Measurements from ENCODE around the gene ADSL. TPM values are rescaled to one million over a fixed set of nuclear protein-coding genes. Genes with fewer than 3 reads are reported as not detected.

Gene ADSL
- total RNA-seq, 4 donors from 2014 or later, result 81.0 to 101 (median 87.2) TPM

GRCh38 chr22:40413873-40414272 lies 67.6 kb downstream of the ADSL start:
- no peak overlapping the region for H3K4me3 ChIP-seq
- WGBS, 2 donors (ENCODE audit: low coverage in 1 of 2), result 70 to 72% methylated on average over 8 to 12 of the region's 13 CpGs
- TF ChIP-seq, protein P1, sequence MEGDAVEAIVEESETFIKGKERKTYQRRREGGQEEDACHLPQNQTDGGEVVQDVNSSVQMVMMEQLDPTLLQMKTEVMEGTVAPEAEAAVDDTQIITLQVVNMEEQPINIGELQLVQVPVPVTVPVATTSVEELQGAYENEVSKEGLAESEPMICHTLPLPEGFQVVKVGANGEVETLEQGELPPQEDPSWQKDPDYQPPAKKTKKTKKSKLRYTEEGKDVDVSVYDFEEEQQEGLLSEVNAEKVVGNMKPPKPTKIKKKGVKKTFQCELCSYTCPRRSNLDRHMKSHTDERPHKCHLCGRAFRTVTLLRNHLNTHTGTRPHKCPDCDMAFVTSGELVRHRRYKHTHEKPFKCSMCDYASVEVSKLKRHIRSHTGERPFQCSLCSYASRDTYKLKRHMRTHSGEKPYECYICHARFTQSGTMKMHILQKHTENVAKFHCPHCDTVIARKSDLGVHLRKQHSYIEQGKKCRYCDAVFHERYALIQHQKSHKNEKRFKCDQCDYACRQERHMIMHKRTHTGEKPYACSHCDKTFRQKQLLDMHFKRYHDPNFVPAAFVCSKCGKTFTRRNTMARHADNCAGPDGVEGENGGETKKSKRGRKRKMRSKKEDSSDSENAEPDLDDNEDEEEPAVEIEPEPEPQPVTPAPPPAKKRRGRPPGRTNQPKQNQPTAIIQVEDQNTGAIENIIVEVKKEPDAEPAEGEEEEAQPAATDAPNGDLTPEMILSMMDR (IDR thresholded peaks at IDR 0.05), result no peak
- TF ChIP-seq POLR2AphosphoS5 (IDR thresholded peaks at IDR 0.05), result no peak
- TF ChIP-seq POLR2A (IDR thresholded peaks at IDR 0.05), result no peak
- no peak for TF ChIP-seq EP300 (IDR thresholded peaks at IDR 0.05)
- peak overlapping the region in 2 of 4 donors; percentile 7 to 32 for H3K27ac ChIP-seq
- H3K9me3 ChIP-seq, result no peaks in the 10 kb centered on the region
- no peak for ATAC-seq
- peaks cover 0 to 66% of the 10 kb centered on the region in 2 donors for H3K36me3 ChIP-seq
- peaks cover 0 to 28% (median 5%) of the 10 kb centered on the region in 3 donors for H3K4me1 ChIP-seq
- H3K27me3 ChIP-seq, result no peaks in the 10 kb centered on the region

DNA sequence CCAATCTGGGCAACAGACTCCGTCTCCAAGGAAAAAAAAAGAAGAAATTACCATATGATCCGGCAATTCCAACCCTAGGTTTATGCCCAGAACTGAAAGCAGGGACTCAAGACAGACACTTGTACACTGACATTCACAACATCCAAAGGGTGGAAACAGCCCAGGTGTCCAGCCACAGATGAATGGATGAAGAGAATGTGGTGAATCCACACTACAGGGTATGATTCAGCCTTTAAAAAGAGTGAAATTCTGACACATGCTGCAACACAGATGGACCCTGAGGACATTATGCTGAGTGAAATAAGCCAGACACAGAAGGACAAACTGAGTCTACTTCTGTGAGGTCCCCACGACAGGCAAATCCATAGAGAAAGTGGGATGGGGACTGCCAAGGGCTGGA lies 68.0 kb downstream of the ADSL start:
- peaks cover 0 to 66% of the 10 kb centered on the region in 2 donors for H3K36me3 ChIP-seq
- no peak overlapping the region for H3K4me3 ChIP-seq
- no peak for TF ChIP-seq POLR2AphosphoS5 (IDR thresholded peaks at IDR 0.05)
- no peak for TF ChIP-seq EP300 (IDR thresholded peaks at IDR 0.05)
- TF ChIP-seq, protein P1 (IDR thresholded peaks at IDR 0.05), result no peak
- no peak for TF ChIP-seq POLR2A (IDR thresholded peaks at IDR 0.05)
- peaks cover 0 to 30% (median 5%) of the 10 kb centered on the region in 3 donors for H3K4me1 ChIP-seq
- no peaks in the 10 kb centered on the region for H3K9me3 ChIP-seq
- WGBS, 2 donors (ENCODE audit: low coverage in 1 of 2), result 36 to 50% methylated on average over 1 to 3 of the region's 3 CpGs
- ATAC-seq, result no peak
- no peaks in the 10 kb centered on the region for H3K27me3 ChIP-seq
- peak overlapping the region in 2 of 4 donors; percentile 7 to 32 for H3K27ac ChIP-seq

DNA sequence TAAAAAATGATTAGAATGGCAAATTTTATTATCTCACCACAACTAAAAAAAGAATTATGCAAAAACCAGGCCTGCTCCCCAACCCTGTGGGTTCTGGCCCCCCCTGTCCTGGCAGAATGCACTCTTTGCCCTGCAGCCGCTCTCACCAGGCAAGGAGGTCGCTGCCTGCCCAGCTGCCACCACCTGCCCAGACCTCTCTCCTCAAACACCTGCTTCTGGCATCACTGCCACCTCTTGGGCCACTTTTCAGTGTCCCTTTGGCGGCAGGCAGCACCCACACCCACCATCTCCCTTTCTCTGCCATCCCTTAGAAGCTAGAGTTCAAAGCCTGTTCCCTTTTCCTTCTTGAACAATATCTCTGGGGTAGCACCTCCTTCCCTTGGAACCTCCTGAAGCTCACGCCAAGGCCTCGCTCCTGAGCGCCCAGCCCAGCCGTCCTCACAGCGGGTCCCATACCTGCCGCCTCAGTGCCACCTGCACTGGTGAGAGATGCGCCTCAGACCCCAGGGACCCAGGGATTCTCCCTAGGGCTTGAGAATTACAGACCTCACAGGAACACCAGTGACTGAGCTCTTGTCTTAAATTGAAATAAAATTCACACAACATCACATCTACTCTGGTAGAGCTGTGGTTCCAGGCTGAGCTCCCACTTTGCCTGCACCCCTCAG lies 68.7 kb downstream of the ADSL start:
- ATAC-seq, result no peak
- WGBS, 2 donors (ENCODE audit: low coverage in 1 of 2), result 94 to 100% methylated on average over 2 to 3 of the region's 10 CpGs
- H3K36me3 ChIP-seq, result peaks cover 0 to 66% of the 10 kb centered on the region in 2 donors
- peaks cover 0 to 30% (median 5%) of the 10 kb centered on the region in 3 donors for H3K4me1 ChIP-seq
- no peaks in the 10 kb centered on the region for H3K27me3 ChIP-seq
- no peak overlapping the region for H3K4me3 ChIP-seq
- H3K27ac ChIP-seq, result peak overlapping the region in 3 of 4 donors; percentile 14 to 52 (median 32)
- H3K9me3 ChIP-seq, result no peaks in the 10 kb centered on the region
- TF ChIP-seq POLR2A (IDR thresholded peaks at IDR 0.05) (no peak), POLR2AphosphoS5 (IDR thresholded peaks at IDR 0.05) (no peak), EP300 (IDR thresholded peaks at IDR 0.05) (no peak)
- TF ChIP-seq, protein P1 (IDR thresholded peaks at IDR 0.05), result no peak

DNA sequence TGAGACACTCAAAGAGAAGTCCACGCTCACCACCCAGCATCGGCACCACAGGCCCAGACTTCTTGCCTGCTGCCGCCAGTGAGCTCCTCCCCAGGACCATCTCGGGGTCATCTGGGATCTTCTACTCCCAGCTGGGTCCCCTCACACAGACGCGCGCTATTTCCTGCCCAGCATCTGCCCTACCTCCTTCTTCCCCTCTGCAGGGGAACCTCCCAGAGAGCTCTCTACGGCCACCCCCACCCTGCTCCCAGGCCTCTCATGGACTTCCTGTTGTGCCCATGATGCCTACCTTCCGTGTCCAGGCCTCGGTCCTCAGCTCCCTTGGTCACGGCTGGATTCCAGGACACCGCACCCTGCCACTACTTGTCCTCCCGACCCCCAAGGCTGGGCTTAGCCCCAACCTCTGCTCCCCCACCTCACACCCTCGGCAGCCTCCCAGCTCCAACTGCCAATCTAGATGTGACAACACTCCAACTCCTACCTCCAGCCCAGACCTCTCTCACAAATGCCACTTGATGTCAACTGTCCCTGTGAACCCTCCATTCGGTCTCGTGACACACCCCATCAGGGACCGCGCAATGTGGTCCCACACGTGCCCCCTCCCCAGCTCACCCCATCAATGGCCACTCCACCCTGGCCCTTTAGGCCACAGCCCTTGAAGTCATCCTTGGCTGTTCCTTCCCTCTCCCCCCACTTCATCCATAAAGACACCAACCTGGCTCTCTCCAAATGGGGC lies 69.4 kb downstream of the ADSL start:
- peaks cover 0 to 66% of the 10 kb centered on the region in 2 donors for H3K36me3 ChIP-seq
- H3K9me3 ChIP-seq, result no peaks in the 10 kb centered on the region
- no peaks in the 10 kb centered on the region for H3K27me3 ChIP-seq
- no peak for TF ChIP-seq POLR2AphosphoS5 (IDR thresholded peaks at IDR 0.05)
- no peak for TF ChIP-seq POLR2A (IDR thresholded peaks at IDR 0.05)
- no peak for TF ChIP-seq EP300 (IDR thresholded peaks at IDR 0.05)
- TF ChIP-seq, protein P1 (IDR thresholded peaks at IDR 0.05), result no peak
- peaks cover 0 to 30% (median 5%) of the 10 kb centered on the region in 3 donors for H3K4me1 ChIP-seq
- WGBS, 2 donors (ENCODE audit: low coverage in 1 of 2), result 58 to 80% methylated on average over 5 to 10 of the region's 19 CpGs
- H3K27ac ChIP-seq, result peak overlapping the region in 2 of 4 donors; percentile 32 to 52
- ATAC-seq, result no peak
- no peak overlapping the region for H3K4me3 ChIP-seq
